WI38 (cell line): ENCODE measurements around the gene ABCC3.

Source experiments
- H3K4me3 ChIP-seq: 2 replicates; pipeline ENCODE4 v1.5.1; 2011; ENCODE audit warnings: low read depth, mild to moderate bottlenecking, control low read depth, low read length
- CTCF ChIP-seq: IDR thresholded peaks from 2 replicates; pipeline ENCODE4 v1.5.1; 2012; ENCODE audit warnings: low read depth, mild to moderate bottlenecking, control low read depth, low read length

Gene ABCC3

DNA sequence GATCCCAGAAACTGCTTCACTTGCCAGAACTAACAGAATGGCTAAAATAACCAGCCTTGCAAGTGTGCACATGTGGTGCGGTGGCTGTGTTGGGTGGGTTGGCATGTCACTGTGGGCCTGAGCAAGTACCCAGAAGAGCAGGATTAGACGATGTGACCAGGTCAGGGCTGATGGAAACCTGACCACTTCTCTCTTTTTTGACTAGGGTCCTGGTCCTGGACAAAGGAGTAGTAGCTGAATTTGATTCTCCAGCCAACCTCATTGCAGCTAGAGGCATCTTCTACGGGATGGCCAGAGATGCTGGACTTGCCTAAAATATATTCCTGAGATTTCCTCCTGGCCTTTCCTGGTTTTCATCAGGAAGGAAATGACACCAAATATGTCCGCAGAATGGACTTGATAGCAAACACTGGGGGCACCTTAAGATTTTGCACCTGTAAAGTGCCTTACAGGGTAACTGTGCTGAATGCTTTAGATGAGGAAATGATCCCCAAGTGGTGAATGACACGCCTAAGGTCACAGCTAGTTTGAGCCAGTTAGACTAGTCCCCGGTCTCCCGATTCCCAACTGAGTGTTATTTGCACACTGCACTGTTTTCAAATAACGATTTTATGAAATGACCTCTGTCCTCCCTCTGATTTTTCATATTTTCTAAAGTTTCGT, 56.3 kb downstream of the ABCC3 start:
- H3K4me3 ChIP-seq = no peak overlapping the region
- TF ChIP-seq CTCF = no peak

GRCh38 chr17:50691550-50692447, 57.1 kb downstream of the ABCC3 start:
- TF ChIP-seq CTCF = no peak

GRCh38 chr17:50692448-50693035, 57.9 kb downstream of the ABCC3 start:
- no peak overlapping the region for H3K4me3 ChIP-seq
- TF ChIP-seq CTCF = no peak

More at GRCh38 chr17:50691550-50692447, 57.1 kb downstream of the ABCC3 start:
- no peak overlapping the region for H3K4me3 ChIP-seq

DNA sequence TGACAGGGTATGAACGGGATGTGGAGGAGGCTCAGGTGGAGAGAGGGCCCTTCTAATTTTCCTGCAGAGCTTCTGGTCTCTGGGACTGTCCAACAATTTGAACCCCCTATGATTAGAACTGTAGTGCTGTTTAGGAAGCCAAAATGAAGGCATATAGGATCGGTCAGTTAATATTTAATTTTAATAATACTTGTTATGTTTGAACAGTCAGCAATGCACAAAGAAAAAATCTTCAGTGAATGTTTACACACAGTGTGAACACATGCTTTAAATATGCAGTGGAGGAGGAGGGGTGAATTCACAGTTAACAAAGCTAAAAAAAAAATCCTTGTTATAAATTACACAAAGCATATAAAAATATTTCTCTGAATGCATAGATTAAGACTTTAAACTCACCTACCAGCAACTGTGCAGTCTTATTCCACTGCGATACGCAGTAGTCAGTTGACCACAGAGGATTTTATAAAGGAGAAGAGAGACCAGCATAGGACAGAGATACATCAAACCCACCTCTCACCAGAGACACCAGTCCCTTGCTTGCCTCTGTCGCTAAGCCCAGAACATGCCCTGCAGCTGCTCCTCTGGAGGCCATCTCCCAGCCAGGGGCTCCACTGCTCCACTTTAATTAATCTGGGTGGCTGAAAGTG, 58.5 kb downstream of the ABCC3 start:
- TF ChIP-seq CTCF = no peak
- H3K4me3 ChIP-seq = no peak overlapping the region

GRCh38 chr17:50696365-50696879, 61.7 kb downstream of the ABCC3 start:
- H3K4me3 ChIP-seq = no peak overlapping the region

DNA sequence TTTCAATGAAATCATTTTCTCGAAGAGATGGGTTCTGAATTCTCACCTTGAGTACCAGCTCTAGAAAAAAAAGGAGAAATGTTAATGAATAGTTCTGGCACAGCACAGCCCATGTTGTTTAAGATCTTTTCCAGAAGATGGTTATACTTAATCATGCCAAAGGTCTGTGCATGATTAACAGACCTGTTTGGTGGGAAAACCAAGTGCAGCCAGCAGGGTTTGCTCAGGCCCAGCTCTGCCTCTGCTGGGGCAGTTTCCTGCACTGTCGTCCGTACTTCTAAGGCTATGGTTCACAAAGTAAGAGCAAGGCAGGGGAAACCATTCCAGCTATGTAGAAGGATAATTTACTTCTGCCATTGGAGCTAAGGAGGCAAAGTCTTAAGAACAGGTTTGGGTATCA, 62.4 kb downstream of the ABCC3 start:
- no peak for TF ChIP-seq CTCF
- H3K4me3 ChIP-seq = no peak overlapping the region

More at GRCh38 chr17:50696365-50696879, 61.7 kb downstream of the ABCC3 start:
- no peak for TF ChIP-seq CTCF
